NAMALWA (cell line): ENCODE results near the gene NSG1.

Experiments
- DNase-seq: peaks from one replicate; pipeline ENCODE4 v3.0.0-alpha.2; 2015; ENCODE audit warnings: low spot score

The NSG1 gene

DNA sequence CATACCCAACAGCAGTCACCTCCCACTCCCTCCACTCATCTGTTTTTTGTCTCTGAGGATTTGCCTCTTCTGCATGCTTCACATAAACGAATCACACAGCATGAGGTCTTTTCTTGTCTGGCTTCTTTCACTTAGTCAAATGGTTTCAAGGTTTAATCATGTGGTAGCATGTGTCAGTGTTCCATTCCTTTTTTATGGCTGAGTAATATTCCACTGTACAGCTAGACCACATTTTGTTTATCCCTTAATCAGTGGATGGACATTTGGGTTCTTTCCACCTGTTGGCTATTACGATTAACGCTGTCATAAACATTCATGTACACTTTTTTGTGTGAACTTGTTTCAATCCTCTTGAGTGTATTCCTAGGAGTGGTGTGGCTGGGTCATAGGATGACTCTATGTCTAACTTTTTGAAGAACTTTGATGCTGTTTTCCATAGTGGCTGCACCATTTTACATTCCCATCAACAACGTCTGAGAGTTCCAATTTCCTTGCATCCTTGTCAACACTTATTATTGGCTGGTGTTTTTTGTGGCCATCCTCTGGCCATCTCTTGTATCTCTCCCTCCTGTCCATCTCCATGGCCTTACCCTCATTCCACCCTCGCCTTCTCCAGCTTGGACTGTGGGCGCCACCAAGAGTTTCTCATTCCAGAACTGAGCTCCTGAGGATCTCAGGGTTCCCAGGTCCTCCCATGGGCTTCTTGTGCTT, 12.4 kb upstream of the NSG1 start:
- no peak for DNase-seq

DNA sequence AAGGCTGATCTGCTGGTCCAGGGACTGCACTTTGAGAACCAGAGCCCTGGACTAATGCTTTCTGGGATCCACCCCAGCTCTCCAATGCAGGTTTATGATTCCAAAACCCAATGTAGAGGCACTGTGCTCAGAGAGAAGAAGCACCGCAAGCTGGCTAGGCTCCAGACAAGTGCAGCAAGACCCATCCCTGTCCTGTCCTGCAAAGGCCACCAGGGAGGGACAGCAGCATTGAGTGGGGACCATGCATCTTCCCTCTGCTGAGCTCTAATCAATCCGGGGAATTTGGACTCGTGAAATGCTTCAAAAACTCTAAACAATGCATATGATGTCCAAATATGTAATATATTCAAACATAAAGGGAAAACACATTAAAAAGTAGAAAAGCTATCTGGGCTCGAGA, 10.8 kb upstream of the NSG1 start:
- no peak for DNase-seq

DNA sequence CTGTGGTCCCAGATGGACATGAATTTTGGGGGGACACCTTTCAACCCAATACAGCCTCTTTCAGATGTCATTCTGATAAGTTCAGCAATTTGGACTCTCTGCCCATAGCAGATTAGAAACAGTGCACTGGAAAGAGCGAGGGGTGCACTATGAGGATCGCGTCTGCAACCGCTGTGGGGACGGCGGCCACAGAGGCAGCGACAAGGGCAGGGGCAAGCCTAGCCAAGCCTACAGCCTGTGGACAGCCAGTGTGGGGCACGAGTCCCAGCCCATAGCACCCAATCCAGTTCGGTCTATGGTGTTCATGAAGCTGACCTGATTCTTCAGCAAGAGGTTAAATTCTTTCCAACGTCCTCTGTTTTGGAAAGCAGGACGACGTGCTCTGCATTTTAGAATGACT, 9.7 kb upstream of the NSG1 start:
- DNase-seq, result no peak

DNA sequence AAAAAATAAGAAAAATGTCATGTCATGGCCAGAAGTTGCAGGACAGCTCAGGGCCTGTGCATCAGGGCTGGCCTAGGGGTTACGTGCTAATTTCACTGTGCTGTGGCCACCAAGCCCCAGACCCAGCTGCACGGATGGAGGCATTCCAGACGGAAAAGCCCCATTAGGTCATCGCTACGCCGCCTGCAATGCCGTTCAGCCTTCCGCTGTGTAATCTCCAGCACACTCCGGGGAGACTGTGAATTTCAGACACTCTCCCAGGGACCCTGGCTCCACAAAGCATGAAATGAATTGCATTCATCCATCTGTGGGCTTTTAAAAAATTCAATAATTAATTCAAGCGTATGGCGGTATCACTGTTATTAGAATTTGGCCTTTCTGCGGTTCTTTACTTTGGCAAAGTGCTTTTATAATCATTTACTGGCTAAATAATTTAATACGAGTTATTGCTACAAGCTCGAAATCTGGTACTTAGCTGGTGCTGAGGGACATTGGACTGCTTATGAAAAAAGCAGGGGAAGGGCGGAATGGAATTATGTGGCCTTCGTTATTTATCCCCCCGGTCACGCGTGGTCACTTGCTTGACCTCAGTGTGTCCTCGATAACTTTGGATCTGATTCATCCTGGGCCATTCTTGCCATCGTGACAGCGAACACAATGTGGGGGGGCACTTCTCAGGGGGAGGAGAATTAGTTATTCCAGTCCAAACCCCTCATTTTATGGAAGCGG, 9.0 kb upstream of the NSG1 start:
- DNase-seq, result no peak

DNA sequence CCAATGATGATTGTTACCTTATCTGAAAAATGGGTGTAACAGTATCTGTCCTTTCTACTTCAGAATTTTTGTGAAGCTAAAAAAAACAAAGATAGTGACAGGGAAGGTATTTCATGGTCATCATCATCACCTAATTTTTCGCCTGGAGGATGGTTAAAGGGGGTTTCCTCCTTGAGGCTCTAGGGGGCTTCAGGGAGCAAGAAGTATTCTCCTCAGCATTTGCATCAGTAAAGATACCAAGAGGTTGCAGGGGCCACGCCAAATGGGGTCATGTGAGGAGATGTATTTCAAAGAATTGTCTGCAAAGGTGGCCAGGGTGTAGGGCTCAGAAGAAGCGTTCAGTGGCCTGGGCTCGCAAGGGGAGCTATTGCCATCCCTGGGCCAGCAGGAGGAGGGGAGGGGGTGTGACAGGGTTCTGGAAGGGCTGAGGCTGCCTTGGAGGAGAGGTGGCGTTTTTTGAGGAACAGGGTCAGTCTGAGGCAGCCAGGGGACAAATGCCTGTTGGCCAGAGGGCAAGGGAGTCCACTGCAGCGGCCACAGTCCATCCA, 7.3 kb upstream of the NSG1 start:
- no peak for DNase-seq

DNA sequence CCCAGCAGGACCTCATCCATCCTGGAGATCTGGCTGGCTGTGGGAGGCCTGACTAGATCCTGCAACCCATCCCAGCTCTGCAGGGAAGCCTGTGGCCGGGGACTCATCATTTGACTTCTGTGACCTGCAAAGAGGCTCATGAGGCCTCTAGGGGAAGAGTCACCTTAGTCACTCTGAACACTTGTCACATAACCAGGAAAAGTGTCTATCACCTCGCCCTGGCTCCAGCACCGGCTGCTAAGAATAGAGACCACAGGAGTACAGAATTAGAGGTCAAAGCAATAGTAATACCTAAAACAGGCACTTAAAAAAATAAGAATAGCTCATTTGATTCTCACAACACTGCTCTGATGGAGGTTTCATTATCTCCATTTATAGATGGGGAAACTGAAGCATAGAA, 3.8 kb upstream of the NSG1 start:
- DNase-seq, result no peak

DNA sequence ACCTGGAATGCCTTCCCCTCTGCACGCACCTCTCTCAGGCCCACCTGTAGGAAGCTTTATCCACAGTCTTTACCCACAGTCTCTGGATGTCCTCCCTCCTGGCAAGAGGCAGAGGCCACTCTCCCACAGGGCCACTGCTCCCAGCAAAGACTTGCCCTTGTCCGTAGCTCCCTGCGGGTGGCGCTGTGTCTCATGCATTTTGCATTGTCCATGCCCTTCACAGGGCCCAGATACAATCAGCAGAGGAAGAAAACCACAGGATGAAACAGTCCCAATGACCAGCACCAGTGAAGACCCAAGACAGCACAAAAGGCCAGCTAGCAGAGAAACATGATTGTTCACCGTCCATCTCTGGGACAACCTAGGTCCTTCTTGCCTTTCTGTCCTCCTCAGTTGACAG, 2.1 kb upstream of the NSG1 start:
- DNase-seq, result peak; percentile 37

DNA sequence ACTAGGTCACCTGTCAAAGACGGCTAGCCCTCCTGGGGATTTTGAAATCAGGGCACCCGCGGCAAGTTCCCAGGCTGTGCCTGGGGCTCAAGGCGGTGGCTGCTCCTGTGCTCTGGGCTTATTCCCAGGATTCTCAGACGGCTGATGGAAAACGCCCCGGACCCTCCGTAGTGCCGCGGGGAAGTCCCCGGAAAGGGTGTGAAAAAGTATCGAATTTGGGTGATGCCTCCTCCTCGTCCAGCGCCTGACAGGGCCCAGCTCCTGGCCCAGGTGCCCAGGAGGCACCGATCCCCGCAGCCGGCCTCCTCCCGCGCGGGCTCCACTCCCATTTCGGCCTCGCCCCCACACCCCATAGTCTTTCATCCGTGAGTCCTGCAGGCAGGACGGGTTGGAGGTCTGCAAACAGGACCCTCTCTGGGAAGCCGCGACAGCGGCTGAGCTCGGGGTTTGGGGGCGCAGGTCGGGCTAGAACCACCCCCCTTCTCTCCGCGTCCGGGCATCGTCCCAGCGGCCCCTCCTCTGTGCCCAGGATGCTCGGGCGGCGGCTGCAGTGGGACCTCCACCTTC, 1.1 kb upstream of the NSG1 start:
- DNase-seq, result no peak

DNA sequence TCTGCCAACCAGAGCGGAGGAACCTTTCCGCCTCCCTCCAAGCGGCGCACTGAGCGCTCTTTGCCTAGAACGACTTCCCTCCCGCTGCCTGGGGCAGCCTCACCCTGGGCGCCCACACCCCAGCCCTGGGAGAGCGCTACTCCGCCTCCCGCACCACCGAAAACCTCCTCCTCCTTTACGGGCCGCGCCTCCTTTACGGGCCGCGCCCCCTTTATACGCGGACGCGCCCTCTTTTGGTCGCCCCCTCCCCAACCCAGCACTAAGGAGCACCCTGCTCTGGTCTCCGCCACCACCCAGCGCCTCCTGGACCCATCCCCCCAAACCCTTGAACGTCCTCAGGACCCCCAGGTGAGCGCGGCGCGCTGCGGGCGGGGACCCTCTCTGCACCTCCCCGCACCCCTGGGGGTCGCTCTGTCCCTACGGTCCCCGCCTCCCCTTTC, 586 bp upstream of the NSG1 start:
- DNase-seq, result no peak

DNA sequence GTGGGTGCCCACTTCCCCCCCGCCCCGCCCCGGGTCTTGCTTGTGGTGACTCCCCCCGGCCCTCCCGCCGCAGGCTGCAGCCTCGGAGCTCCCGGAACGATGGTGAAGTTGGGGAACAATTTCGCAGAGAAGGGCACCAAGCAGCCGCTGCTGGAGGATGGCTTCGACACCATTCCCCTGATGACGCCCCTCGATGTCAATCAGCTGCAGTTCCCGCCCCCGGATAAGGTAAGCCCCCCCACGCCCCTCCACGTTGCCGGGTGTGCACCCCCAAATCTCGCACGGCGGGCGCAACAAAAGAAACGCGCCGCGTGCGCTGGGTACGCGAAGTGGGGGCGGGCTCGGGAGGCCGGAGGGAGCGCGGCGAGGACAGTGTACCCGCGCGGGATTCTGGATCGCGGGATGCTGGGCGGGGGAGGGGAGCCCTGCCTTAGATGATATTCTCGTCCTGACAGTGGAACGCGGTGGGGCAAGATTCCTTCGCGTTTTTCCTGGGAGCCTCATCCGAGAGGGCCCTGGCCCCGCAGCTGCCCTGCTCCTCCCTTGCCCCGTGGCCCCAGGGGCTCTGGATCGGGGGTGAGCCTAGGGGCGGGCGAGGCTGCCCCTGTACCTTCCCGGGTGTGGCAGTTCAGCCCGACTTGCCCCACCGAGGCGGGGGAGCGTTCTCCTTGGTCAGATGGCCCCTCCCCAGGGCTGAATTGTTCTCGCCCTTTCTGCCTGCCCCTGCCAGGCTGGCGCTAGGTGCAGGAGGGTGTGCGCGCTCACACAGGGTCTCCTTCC, 819 bp downstream of the NSG1 start:
- no peak for DNase-seq

DNA sequence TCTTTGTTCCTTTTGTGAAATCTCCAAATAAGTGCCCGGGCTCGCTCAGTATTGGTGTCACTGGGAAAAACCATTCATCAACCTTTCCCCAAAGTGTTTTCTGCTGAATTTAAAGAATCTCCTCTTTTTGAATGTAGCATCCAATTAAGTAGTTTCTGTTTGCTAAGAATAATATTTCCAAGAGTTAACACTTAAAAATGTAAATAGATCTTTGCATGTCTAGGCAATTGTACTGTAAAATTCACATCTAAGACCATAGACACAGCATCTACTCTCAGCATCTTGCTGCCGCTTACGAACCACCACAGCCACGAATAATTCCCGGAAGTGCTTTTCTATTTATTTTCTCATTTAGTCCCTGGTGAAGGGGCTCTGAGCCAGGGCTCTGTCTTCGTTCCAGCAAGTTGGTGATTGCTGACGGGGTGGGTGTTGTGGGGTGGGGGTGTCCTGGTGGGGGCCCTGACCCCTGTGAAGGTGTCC, 1.4 kb downstream of the NSG1 start:
- DNase-seq, result no peak

DNA sequence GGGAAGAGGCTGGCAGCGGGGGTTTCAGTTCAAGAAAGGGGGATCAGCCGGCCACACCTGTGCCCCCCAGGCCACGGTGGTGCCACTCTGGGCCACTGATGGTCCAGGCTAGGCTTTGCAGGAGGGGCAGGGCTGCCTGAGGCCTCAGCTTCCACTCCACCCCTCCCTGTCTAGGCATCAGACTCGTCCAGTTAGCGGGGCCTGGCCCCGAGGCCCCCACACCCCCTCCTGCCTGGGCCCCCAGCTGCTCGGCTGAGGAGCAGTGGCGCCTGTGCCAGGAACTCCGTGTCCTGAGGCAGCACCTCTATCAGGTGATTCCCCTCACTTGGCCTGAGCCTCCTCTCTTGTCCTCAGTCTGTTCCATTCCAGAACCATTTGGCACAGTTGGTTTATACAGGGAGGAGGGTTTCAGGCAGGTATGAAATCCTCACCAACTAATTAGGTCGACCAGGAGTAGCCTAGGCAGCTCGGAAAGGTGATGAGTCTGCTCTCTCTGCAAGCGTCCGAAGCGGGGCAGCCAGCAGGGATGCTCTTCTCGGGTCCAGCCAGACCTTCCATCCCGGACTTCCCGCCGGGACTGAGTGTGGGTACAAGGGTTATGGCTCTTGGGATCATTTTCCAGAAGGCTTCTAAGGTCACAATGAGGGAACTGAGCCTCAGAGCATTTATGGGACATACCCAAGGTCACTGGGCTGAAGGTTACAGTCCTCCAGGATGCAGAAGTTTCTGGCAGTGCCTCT, 2.1 kb downstream of the NSG1 start:
- no peak for DNase-seq

DNA sequence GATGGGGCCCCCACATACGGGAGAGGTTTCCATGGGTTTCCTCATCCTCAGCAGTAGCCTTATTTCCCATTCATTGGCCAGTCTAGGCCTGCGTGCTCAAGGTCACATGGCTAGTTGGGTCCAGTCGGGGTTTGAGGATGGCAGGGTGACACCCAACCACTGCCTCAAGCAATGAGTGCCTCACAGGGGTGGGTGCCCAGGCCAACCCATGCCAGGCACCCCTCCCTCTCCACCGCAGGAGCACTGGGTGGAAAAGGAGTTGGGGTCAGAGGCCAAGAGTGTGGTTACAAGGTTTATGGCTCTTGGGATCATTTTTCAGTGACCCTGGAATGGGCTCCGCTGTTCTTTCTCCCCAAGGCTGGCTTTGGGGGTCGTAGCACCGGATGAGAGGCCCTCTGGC, 3.1 kb downstream of the NSG1 start:
- no peak for DNase-seq

DNA sequence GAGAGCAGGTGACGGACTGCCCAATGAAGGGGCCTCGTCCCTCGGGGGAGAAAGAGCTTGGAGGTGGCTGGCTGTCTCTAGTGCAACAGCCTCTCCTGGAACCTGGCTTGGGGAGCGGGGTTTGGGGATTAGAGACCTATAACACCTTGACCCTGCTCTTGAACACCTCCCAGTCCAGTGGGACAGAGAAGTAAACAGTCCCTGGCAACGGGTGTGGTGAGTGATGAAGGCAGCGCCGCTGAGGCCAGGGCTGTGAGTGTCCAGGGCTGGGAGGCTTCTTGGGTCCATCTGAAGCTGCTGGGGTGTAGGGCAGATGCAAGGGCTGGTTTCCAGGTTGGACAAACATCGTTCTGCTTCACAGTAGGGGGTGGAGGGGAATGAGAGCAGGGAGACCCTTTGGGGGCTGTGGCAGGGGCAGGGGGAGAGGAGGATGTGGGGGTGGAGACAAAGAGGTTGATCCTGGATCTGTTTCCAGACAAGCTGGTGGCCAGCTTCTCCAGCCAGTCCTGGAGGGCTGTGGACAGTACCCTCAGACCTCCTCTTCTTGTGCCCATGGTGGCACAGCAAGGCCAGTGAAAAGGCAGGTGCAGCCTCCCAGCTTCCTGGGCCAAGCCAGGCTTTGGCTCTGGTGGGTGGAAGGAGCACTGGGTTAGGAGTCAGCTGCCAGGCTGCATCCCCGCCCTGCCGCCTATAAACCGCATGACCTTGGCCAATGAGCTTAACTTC, 3.8 kb downstream of the NSG1 start:
- no peak for DNase-seq

DNA sequence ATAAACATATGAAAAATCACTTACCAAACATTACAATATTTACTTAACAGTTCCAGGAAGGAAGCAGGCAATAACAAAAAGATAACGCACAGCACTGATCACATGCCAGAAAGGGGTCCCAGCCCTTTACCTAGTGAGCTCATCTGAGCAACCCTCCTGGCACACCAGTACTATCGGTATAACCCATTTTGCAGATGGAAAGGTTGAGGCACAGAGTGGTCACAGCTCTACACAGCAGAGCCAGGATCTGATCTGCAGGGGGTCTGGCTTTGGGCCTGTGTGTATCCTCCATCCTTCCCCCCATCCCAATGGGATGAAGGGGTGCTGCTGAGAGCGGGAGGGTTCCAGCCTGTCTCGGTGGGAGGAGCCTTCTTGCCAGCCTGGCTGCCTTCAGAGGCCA, 5.0 kb downstream of the NSG1 start:
- DNase-seq, result no peak

DNA sequence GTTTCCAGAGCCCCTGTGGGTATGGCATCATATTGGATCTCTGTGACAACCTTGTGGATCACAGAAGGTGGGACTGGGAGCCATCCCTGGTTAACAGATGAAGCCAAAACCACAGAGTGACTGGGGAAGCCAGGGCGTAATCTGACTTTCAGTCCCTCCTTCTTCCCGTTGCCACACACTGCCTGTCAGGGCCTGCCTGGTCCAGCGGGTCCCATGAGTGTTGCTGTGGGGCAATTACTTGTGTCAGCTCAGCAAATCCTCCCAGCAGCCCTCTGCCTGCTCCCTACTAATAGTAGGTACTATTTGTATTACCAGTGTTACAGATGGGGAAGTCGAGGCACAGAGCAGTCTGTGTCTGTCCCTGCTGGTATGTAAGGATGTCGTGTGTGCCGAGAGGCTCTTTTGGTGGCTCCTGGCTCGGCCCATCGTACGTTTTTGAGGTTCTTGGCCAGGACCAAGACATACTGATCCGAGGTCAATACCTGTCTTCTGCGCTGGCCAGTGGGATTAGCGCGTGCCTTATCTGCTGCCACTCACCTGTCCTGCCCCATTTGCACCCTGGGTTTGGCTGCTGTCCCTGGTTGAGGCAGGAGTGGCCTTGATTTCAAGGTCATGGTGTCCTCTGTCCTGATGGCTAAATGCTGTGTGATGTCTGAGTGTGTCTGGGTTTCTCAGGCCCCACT, 5.7 kb downstream of the NSG1 start:
- DNase-seq, result no peak

DNA sequence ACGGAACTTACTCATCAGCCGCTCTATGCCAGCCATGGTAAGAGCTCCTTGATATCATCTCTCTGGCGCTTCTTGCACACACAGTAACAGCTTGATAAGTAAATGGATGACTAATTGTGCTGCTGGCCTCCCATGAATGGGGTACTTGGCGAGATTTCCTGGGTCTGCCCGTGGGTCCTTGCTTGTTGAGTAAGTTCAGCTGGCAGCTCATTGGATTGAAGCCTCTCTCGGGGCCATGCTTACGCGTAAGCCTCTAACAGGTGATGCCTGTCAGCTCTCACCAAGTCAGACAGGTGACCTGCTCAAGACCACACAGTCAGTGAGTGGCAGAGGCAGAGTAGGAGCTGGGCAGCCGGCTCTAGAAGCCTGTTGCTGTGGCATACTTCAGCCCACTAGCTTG, 7.7 kb downstream of the NSG1 start:
- no peak for DNase-seq

DNA sequence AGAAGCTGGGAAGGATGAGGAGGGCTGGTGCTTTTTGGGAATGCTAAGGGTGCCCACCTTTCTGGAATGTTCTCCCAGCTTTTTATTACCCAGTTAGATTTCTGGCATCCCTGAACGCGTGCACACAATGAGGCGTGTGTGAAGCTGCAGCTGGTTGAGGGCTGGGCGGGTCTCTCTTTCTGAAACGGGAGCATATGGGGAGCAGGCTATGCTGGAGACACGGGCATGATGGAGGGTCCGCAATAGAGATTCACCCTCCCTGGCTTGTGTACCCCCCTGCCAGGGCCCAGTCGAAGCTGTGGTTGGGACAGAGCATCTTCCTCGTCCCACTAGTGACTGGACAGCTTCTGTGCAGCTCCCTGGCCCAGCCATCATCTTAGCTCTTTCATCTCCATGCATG, 8.5 kb downstream of the NSG1 start:
- DNase-seq, result no peak

DNA sequence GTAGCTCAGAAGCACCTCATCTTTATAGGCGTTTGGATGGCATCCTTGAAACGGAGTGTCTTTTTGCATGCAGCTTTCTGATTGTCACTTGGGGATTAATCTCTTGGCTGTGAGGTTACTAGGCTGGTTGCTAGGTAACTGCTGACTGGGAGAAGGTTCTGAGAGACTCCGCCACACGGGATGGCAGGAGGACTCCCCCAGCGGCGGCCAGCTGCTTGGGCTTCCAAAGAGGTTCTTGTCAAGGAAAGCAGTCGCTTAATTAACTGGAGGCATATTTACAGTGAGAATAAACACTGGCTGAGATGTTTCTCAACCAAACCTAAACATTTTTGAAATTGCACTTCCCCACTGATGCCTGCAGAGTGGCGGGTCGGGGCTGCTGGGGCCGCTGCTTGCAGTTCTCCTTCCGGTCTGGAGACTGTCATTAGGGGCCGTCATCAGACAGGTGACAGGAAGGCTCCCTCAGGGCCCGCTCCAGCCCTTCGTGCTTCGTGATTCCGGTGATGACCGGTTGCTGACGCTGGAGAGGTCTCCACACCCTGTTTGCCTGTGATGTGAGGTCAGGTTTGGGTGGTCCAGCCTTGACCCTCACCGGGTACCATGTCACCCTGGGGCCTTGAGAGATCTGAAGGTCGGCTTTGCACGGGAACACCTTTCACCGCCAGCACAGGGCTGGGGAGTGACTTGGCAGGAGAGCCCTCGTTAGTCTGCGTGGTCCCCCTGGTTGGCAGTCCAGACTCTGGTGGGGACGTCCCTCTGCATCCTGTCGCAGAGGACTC, 9.1 kb downstream of the NSG1 start:
- no peak for DNase-seq
